GM06990 (cell line): ENCODE data around the gene PABPC1L2B.
"Not testable (repeated sequence)": the region's sequence is repeated elsewhere in the genome, so short reads cannot be mapped to it uniquely, and the experiment has no call there.

ENCODE experiments used
- DNase-seq: peaks from one replicate; pipeline ENCODE4 v3.0.0-alpha.2; 2011; ENCODE audit not compliant: insufficient read length; ENCODE audit errors: extremely low read depth
- H3K27me3 ChIP-seq: replicated peaks from 2 replicates; pipeline ENCODE4 v1.6.0; 2011; ENCODE audit warnings: low read length; ENCODE audit not compliant: control insufficient read depth, insufficient read depth
- H3K36me3 ChIP-seq: 2 replicates; pipeline ENCODE4 v1.5.1; 2011; ENCODE audit warnings: low read length; ENCODE audit not compliant: control insufficient read depth, insufficient read depth
- H3K4me3 ChIP-seq: replicated peaks from 2 replicates; pipeline ENCODE4 v1.5.1; 2011; ENCODE audit warnings: low read depth, mild to moderate bottlenecking, control low read depth, low read length
- TF ChIP-seq, protein P1 (sequence below): IDR thresholded peaks from 2 replicates; pipeline ENCODE4 v1.5.1; 2011; ENCODE audit warnings: low read length, control low read depth, mild to moderate bottlenecking, inconsistent platforms; ENCODE audit not compliant: insufficient read depth, poor library complexity, severe bottlenecking

PABPC1L2B gene

GRCh38 chrX:73002733-73003132, at the start of gene PABPC1L2B:
TSS of gene PABPC1L2B (plus strand) at chrX:73002939. CDS start at chrX:73003643, 704 bp downstream.
- H3K4me3 ChIP-seq, DNase-seq, H3K36me3 ChIP-seq, H3K27me3 ChIP-seq: not testable (repeated sequence)

GRCh38 chrX:72959971-72960370, 42.8 kb upstream of the PABPC1L2B start:
- not testable (repeated sequence) for H3K27me3 ChIP-seq, H3K36me3 ChIP-seq, H3K4me3 ChIP-seq, DNase-seq

DNA sequence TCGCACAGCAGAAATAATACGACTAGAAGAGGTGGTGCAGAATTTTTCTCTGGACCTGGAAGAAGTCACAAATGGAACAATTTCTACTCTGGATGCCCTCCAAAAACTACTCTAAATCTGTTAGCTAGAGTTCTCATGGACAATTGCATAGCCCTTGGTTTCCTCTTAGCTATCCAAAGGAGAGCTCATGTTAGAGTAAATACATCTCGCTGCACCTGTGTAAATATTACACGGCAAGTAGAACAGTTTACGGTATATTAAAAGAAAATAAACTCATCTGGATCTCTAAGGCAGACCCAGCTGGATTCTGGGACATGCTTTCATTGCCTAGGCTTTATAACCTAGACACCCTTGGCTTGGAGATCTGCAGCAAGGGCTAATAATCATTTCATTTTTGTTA, 30.9 kb upstream of the PABPC1L2B start:
- H3K27me3 ChIP-seq, H3K36me3 ChIP-seq, H3K4me3 ChIP-seq, DNase-seq: not testable (repeated sequence)

- not testable (repeated sequence) for H3K27me3 ChIP-seq, DNase-seq, H3K36me3 ChIP-seq, H3K4me3 ChIP-seq
Measured at GRCh38 chrX:72974885-72975284, 27.9 kb upstream of the PABPC1L2B start.

- not testable (repeated sequence) for H3K27me3 ChIP-seq, H3K4me3 ChIP-seq, H3K36me3 ChIP-seq, DNase-seq
Measured at GRCh38 chrX:72980894-72981469, 21.8 kb upstream of the PABPC1L2B start.

GRCh38 chrX:73004032-73004431, 1.3 kb downstream of the PABPC1L2B start:
- H3K27me3 ChIP-seq, H3K4me3 ChIP-seq, H3K36me3 ChIP-seq, DNase-seq: not testable (repeated sequence)

- TF ChIP-seq, protein P1, sequence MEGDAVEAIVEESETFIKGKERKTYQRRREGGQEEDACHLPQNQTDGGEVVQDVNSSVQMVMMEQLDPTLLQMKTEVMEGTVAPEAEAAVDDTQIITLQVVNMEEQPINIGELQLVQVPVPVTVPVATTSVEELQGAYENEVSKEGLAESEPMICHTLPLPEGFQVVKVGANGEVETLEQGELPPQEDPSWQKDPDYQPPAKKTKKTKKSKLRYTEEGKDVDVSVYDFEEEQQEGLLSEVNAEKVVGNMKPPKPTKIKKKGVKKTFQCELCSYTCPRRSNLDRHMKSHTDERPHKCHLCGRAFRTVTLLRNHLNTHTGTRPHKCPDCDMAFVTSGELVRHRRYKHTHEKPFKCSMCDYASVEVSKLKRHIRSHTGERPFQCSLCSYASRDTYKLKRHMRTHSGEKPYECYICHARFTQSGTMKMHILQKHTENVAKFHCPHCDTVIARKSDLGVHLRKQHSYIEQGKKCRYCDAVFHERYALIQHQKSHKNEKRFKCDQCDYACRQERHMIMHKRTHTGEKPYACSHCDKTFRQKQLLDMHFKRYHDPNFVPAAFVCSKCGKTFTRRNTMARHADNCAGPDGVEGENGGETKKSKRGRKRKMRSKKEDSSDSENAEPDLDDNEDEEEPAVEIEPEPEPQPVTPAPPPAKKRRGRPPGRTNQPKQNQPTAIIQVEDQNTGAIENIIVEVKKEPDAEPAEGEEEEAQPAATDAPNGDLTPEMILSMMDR, result no peak
Measured at GRCh38 chrX:73021361-73022092, 18.8 kb downstream of the PABPC1L2B start.

DNA sequence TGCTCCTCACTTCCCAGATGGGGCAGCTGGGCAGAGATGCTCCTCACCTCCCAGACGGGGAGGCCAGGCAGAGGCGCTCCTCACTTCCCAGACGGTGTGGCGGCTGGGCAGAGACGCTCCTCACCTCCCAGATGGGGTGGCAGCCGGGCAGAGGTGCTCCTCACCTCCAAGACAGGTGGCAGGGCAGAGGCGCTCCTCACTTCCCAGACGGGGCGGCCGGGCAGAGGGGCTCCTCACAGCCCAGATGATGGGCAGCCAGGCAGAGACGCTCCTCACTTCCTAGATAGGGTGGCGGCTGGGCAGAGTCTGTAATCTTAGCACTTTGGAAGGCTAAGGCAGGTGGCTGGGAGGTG, 19.3 kb downstream of the PABPC1L2B start:
- H3K36me3 ChIP-seq, H3K4me3 ChIP-seq, H3K27me3 ChIP-seq, DNase-seq: not testable (repeated sequence)

More at GRCh38 chrX:73021361-73022092, 18.8 kb downstream of the PABPC1L2B start:
- no peak for DNase-seq
- Histone ChIP-seq H3K36me3 (no peaks in the 10 kb centered on the region), H3K27me3 (no peaks in the 10 kb centered on the region), H3K4me3 (no peak overlapping the region)

DNA sequence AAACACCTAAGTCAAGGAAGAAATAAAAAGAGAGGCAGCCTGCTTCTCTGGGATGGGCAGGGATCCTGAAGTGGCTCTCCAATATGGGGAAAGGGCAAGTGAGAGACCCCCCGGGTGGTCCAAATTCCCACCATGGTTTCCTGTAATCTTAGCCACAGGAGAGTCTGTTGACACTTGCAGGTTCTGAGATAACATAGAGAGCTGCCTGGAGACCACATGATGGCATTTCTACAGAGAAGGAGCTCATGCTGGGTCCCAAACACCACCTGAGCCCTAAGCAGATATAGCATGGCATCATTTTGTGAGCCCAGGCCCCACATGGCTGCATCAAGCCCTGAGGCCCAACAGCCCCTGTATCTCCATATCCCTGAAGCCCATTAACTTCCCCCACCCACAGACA, 26.1 kb downstream of the PABPC1L2B start:
- TF ChIP-seq, protein P1, result no peak
- H3K27me3 ChIP-seq, result no peaks in the 10 kb centered on the region
- no peaks in the 10 kb centered on the region for H3K36me3 ChIP-seq
- DNase-seq, result no peak
- H3K4me3 ChIP-seq, result no peak overlapping the region
